HG03521 (cell line): ENCODE results near the gene KRT73.

Experiments used
- ATAC-seq: cut with Tn5 transposase; IDR thresholded peaks from one replicate; pipeline ENCODE4 v1.9.1; 2021; ENCODE audit warnings: mild to moderate bottlenecking, moderate library complexity; ENCODE audit not compliant: unreplicated experiment

The KRT73 gene

DNA sequence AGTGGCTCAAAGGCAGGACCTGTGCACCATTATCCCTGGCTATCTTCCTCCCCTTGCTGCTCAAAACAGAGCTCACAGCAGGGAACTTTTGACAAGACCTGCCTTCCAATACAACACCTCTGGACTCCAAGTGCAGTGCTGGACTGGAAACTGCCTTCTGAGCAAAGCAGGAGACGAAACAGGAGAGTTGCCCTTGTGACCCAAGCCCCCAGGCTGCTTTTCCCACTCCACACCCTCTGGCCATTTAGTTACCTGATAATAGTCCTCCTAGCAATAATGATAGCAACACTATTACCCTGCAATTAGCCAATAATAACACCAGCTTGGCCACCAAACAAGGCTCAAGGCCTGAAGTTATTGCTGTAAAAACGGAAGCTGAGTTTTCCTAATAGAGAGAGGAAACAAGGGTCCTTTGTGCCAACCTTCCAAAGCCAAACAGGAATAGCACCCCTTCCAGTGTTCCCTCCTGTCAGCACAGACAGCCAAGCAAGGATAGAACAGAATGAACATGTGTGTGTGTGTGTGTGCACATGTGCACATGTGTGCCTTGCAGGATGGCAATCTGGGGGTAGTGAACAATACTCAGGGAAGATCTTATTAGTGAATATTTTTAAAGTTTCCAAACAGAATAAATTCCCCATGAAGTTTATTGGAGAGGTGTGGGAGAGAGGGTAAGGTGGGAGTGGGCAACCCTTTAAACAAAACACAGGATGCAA lies 9.2 kb upstream of the KRT73 start:
- ATAC-seq, result no peak

DNA sequence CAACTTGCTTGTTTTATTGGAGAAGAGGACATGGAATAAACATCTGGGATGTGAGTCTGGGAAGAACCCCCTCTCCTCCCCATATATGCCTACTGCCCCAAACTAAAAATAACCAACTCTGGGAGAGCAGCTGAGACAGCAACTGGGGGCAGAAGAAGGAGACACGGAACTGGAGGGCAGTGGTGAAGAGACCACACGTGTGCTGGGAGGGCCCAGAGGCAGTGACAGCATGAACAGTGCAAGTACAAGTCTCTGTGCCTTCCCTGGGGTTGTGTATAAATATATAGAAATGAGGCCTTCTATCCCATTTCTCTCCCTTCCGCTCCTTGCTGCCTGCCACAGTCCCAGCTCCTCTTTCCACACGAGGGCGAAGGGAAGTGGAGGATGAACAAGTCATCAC lies 4.0 kb upstream of the KRT73 start:
- no peak for ATAC-seq

DNA sequence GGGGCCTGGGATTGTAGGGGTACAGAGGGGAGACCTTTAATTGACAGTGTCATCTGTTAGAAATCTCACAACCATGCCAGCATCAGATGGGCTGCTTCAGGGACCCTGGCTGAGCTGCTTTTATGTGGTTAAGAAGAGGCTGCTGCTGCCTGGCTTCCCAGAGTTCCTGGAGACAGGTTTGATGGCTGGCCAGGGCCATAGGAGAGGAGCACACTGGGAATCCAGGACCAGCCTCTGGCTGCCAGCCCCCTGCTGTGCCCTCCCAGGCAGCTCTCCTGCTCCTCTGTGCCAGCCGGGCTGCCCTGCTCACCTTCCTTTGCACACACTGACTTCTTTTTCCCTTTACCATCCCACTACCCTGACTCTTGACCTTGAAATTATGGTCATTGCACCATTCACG lies 507 bp upstream of the KRT73 start:
- ATAC-seq, result no peak

DNA sequence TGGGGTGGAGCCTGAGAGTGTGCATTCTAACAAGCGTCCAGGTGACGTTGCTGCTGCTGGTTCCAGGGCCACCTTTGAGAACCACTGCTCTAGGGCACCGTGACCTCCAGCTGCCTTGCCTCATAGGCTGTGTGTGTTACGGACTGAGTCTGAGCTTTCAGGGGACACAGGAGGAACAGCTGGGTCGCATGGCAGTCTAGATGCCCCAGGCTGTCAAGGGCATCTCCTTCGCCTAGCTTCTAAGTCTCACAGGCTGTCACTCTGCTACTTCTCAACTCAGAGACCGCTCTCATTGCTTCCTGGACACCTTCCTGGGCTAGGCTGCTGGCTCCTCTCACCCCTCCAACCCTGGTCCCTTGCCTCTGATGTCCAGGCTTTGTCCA lies 965 bp downstream of the KRT73 start:
- no peak for ATAC-seq

DNA sequence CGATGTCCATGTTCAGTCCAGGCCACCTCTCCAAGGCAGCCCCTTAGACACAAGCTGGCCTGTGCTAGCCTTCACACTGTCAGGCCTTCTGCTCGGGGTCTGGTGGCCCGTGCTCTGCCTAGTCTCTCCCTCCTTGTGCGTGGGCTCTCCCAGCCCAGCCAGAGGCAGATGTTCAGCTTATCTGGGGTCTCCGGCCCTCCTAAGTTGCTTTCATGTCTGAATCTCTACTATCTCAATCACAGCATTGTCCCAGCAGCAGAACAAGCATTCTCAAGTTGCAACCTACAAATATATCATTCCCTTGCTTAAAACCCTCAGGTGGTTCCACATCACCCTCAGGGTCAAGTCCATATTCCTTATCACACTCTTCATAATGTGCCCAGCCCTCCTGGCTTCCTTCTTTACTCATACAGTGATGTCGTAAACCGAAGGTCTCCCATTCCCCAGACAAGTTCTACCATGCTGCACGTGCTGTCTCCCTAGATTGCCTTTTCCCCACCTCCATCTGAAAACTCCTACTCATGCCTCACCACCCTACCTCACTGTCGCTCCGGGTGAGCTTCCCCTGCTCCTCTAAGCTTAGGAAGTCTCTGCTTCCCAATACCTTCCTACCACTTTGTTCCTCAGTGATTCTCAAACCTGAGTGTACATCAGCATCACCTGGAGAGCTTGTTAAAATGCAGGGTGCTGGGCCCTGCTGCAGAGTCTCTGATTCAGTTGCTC lies 1.5 kb downstream of the KRT73 start:
- no peak for ATAC-seq

DNA sequence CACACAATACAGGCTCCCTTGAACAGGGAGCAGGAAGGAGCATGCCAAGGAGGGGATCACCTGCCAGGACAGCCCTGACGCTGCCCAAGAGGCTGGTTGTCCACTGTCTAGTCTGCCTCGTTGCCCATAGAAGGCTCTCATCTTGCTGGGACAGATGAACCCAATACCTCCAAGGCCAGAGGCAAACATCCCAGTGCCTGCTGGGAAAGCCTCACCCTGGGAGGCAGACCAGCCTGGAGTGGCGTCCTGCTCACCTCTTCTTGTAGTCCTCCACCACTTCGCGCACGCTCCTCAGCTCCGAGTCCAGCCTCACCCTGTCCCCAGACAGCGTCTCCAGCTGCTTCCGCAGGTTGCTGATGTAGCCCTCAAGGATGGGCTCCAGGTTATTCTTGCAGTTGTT lies 2.4 kb downstream of the KRT73 start:
- ATAC-seq, result no peak

DNA sequence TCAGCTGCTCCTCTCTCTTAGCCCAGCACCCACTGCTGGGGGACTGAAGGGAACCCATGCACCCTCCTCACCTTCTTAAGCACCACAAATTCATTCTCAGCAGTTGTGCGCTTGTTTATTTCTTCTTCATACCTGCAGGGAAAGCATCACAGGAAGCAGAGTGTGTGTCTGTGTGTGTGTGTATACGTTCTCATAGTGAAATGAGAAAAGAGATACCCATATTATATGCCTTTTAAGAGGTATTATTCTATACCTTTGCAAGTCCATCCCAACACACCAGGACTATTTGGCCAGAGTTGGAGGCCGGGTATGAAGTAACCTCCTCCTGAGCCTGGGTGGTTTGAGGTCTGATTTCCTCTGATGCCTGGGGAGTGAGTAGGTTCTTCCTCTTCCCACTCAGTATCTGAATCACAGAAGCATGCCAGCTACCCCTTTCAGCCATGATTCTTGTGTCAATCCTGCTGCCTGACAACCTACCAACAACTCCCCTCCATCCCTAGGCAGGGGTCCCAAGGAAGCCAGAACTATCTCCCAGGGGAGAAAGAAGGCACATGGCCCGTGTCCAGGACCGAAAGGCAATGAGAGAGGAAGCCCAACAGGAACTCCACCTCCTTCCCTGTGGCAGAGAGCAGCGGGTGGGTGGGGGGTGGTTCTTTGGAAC lies 3.0 kb downstream of the KRT73 start:
- no peak for ATAC-seq

DNA sequence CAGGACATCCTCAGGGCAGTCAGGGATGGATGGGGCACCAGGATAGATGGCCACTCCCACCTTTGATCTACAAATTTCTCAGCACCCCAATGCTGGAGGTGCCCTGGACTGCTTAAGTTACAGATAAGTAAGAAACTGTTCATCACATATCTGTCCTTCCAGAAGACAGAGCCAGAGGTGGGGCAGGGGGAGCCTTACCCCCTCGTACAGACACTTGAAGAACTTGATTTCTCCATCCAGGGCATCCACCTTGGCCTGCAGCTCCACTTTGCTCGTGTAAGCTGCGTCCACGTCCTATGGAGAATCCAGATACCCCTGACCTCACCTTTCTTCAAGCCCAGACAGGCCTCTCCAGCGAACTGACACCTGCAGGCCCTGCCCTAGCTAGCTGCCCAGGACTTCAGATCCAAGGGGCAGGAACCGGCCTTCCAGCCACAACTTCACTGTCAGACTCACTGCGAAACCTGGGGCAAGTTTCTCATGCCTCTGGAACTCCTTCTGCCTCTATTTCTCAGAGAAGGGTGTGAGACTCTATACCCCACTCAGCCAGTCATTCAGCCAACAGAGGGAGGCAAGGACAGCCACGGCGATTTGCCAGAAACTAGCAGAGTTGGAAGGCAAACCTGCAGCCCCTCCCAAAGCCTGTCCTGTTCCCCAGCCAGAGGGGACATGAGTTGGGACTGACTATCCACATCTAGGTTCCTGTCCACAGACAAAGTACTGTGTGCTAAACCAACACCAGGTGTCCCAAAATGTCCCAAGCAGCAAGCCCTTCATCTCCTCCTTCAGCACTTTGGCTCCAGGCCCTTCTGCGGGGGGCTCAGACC lies 3.8 kb downstream of the KRT73 start:
- ATAC-seq, result no peak

DNA sequence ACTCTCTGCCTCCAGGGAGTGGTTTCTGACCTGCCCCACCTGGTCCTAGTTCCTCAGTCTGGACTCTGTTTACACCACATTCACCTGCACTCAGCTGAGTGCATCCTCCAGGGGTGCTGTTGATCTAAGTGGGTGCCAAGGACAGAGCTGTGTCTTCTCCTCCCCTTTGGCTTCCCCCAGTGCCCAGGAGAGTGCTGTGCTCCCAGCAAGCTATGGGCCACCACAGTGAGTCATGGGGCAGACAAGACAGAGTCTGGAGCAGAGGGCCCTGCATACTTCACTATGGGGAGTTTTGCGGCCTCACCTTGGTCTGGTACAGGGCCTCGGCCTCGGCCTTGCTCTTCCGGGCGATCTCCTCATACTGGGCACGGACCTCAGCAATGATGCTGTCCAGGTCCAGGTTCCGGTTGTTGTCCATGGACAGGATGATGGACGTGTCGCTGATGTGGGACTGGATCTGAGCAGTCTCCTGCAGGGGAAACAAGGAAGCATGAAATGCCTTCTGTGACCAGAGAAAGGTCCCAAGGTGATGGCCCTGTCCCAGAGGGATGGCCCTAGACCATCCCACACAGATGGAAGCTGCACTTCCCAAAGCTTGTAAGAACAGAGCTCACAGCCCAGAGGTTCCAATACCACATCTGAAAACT lies 4.9 kb downstream of the KRT73 start:
- no peak for ATAC-seq

DNA sequence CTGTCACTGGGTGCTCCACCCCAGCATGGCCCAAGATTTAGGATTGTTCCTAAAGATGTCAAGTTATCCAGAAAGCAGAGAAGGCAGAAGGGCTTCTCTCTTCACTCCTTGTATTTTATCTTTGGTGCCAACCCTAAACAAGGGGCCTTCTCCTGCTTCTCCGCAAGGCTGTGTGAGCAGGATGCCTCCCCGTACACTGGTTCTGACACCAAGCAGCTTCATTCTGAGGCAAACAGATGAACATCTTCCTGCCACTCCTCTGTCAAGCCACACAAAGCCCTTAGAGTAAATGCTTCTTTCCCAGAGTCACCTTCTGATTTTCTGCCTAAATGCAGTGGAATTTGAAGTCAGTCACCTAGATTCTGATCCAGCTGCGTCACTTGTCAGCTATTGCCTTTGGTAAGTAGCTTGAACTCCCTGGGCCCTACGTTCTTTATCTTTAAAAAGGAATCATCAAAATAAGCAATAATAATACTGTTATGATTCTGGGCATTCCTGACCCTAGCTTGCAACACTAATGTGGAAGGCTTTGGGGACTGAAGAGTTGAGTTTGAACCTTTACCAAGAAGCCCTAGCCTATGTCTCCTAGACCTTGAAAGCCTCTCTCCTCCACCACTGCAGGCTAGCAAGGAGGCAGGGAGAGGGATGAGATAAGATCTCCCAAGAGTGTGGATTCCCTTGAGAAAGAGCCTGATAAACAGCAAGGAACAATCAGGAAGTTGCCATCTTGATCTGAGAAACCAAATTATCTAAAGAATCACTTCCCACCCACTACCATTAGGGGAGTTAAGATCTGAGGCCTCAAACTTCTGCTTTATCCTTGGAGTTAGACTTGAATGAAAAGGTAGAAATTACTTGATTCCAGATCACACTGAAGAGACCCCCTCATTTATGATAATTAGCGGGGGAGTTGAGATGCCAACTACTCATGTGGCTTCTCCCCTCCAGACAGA lies 5.7 kb downstream of the KRT73 start:
- no peak for ATAC-seq

DNA sequence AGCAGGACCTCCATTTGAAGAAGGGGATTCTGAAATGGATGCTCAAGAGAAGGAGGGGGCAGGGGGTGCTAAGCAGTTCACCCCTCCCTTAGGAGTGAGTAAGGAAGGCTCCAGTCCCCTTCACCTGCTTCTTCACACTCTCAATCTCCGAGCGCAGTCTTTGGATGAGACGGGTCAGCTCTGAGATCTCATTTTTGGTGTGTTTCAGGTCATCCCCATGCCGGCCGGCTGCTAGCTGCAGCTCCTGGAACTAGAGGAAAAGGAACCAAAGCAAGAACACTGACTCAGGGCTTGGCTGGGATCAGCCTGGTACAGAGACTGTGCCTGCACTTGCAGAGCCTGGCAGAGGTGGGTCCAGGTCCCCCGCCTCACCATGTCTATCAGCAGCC lies 7.3 kb downstream of the KRT73 start:
- no peak for ATAC-seq

DNA sequence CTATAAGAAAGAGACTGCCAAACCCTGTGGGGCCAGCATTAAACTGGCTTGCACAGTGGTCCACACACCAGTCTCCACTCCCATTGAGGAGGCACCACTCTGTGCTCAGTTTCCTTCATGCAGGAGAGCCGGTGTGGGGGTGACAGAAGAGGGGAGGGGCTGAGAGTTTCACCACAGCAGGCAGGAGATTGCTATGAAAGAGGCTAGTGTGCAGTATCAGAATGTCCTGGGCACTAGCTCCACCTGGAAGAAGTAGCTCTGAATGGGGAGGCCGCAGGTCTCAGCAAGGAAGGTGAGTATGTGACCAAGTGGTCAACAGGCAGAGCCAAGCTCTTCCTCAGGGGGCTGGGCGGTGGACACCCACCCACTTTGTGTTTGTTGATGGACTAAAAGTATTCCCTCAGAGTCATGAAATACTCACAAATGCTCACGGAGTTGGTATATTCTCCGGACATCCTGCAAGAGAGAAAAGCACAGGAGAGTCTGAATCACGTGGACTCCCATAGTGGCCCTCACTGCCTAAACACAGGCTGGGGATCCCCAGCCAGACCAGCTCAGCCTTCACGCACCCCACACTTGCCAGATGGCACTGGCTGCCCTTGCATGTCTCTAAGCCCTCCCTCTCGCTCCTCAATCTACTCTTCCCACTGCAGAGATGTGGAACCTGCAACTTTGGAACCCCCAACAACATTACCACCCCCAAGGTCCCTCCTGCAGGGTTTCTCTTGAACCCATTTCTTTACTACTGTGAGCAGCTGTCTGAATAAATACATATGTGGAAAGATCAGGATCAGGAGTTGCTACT lies 9.3 kb downstream of the KRT73 start:
- ATAC-seq, result no peak

DNA sequence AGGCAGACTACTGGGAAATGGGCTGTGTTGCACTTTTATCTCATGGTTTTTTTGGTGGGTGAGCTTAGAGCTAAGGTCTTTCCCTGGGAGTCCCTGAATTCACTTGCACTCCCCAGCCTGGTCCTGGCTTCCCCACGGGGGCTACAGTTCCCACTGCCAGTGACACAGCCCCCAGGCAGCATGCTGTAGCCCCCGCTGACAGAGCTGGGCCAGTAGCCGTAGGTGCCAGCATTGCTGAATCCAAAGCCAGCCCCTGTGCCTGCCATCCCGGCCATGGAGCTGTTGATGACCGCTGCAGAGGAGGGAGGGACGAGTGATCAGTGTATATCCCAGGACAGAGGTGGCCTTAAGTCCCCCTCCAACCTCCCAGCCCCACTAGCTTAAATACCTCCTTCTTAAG lies 10.2 kb downstream of the KRT73 start:
- no peak for ATAC-seq

DNA sequence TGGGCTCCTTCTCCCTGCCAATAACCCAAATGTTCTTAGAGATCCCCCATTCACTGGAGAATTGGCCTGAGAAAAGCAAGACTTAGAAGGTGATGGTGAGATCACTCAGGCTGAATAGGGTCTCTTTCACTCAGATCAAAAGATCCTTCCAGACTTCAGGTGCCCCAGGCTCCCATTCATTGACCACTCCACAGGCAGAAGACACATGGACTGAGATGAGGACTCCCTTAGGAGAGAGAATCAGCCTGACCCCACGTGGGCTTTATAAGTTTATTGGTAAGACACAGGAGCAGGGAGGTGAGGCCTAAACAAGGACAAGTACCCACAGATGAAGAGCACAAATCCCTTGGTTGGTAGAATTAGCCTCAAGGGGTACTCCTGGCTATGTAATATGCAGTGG lies 11.0 kb downstream of the KRT73 start:
- ATAC-seq, result no peak

DNA sequence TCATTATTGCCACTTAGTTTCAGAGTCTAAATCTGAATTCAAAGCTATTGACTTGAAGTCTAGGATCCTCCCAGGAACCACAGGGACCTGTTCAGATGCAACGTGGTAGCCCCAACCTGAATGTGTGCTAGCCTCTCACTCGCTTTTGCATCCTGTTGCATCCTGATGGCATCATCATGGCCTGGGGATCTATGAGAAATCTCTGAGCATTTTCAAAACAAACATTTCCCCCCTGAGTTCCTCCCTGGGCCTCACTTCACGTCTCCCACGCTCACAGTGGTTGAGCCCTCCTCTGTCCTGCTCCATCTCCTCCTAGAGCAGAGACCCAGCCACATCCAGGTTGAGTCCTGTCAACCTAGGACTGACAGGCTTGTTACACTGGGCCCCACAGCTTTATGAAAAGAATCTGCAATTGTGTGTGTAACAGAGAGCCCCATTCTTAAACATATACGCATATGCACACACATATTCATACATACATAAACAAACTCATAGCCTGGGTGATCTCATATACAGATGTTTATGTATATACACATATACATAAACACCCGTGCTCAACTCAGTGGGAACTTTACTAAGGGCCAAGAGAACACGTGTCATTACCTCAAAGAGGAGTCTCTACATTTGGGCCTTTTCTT lies 11.7 kb downstream of the KRT73 start:
- no peak for ATAC-seq

DNA sequence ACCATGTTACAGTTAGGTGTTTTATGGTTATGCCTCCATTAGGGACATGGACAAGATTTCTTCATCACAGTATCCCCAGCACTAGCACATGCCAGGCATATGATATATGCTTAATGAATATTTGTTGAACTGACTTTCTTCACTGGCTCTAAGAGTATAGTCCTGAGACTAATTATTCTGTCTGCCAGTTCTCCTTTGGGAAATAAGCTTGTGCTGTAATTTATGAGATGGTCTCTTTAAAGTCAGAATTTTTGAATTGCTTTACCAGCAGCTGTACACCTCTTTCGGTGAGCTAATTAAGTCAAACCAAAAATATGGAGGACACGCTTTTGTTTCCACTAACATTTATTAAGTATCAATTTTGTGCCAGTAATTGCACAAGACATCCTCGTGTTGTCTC lies 12.3 kb downstream of the KRT73 start:
- no peak for ATAC-seq

DNA sequence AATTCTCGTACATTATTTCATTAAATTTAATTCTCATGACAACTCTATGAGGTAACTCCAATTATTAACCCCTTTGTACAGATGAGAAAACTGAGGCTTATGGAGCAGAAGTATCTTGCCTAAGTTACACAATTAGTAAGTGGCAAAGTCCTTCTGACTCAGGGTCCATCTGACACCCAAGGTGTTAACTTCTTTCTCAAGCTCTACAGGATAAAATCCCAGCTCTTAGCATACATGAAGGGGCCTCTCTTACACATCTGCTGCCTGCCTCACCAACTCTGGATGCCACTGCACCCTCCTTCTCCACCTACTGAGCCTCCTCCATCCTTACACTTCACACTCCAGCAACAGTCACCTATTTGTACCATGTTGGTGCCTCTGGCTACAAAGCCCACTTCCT lies 12.8 kb downstream of the KRT73 start:
- no peak for ATAC-seq

DNA sequence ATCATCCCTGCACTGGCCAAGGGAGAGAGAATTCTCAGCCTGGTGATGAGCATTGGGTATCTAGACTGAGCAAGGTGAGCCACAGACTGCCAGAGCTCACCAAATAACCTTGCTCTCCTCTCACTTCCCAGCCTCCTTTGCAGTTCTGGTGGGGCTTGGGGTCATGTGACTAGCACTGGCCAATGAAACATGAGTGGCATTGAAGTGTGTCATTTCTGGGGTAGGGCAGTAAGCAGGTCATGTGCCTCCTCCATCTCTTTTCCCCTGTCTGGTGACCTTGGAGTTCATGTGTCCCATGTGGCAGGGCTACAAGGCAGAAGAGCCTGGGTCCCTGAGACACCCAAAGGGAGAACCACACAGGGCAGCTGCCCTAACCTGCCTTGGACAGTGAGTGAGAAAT lies 13.5 kb downstream of the KRT73 start:
- ATAC-seq, result no peak

DNA sequence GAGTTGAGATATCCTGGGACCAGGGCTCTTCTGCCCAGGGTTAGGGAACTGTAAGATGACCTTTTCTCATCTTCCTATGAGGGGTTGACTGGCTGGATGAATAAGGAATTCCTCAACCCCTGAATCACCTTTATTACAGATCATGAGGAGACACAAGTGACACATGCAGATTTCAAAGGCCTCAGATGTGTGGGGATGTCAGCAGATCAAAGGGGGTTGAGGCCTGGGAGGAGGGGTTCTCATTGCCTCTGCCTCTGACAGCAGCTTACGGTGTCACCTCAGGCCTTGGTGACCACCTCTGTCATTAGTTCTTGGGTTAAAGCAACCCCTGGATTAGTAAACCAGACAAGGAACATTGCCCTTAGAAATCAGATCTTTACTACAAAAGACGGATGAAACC lies 15.0 kb downstream of the KRT73 start:
- no peak for ATAC-seq
